Keratinocyte (primary cell): Measurements from ENCODE around the gene FOXK1.

Experiments used
- EZH2 ChIP-seq: IDR thresholded peaks from one replicate; pipeline ENCODE4 v1.6.1; 2012; ENCODE audit warnings: inconsistent platforms, mild to moderate bottlenecking, low read length, moderate library complexity
- TF ChIP-seq, protein P1 (sequence below), 3 experiments: IDR thresholded peaks in 1 of 3; conservative IDR thresholded peaks in 1 of 3; optimal IDR thresholded peaks in 1 of 3; 2 replicates in 2 of 3; 3 replicates in 1 of 3; pipeline versions ENCODE3 to v1.5.1; 2011; ENCODE audit warnings: low read length in 3 of 3, mild to moderate bottlenecking in 3 of 3, moderate library complexity in 2 of 3, control low read depth in 1 of 3, inconsistent platforms in 1 of 3; ENCODE audit not compliant: insufficient read depth in 2 of 3; ENCODE audit errors: extremely low read depth in 1 of 3

GRCh38 chr7:4711634-4712033 lies 29.5 kb downstream of the FOXK1 start:
- TF ChIP-seq, protein P1, sequence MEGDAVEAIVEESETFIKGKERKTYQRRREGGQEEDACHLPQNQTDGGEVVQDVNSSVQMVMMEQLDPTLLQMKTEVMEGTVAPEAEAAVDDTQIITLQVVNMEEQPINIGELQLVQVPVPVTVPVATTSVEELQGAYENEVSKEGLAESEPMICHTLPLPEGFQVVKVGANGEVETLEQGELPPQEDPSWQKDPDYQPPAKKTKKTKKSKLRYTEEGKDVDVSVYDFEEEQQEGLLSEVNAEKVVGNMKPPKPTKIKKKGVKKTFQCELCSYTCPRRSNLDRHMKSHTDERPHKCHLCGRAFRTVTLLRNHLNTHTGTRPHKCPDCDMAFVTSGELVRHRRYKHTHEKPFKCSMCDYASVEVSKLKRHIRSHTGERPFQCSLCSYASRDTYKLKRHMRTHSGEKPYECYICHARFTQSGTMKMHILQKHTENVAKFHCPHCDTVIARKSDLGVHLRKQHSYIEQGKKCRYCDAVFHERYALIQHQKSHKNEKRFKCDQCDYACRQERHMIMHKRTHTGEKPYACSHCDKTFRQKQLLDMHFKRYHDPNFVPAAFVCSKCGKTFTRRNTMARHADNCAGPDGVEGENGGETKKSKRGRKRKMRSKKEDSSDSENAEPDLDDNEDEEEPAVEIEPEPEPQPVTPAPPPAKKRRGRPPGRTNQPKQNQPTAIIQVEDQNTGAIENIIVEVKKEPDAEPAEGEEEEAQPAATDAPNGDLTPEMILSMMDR (optimal IDR thresholded peaks at IDR 0.05 in 1 of 3, IDR thresholded peaks at IDR 0.05 in 1 of 3, conservative IDR thresholded peaks at IDR 0.05 in 1 of 3; ENCODE audit: extremely low read depth in 1 of 3, insufficient read depth in 2 of 3, low read length in 3 of 3): no peak
- no peak for TF ChIP-seq EZH2
